HG03565 (cell line): ENCODE results near the gene ARHGAP30.
"Not testable (repeated sequence)": the region's sequence is repeated elsewhere in the genome, so short reads cannot be mapped to it uniquely, and the experiment has no call there.

Experiments
- ATAC-seq: cut with Tn5 transposase; IDR thresholded peaks from one replicate; pipeline ENCODE4 v1.9.1; 2021; ENCODE audit warnings: mild to moderate bottlenecking, moderate library complexity; ENCODE audit not compliant: unreplicated experiment

Gene ARHGAP30

GRCh38 chr1:161045736-161046604 lies 23.7 kb downstream of the ARHGAP30 start, which contains the start of gene USF1:
Gene USF1 (minus strand): TSS chr1:161045977. CDS start chr1:161043275, 2,702 bp downstream.
- peak; percentile 68 for ATAC-seq

DNA sequence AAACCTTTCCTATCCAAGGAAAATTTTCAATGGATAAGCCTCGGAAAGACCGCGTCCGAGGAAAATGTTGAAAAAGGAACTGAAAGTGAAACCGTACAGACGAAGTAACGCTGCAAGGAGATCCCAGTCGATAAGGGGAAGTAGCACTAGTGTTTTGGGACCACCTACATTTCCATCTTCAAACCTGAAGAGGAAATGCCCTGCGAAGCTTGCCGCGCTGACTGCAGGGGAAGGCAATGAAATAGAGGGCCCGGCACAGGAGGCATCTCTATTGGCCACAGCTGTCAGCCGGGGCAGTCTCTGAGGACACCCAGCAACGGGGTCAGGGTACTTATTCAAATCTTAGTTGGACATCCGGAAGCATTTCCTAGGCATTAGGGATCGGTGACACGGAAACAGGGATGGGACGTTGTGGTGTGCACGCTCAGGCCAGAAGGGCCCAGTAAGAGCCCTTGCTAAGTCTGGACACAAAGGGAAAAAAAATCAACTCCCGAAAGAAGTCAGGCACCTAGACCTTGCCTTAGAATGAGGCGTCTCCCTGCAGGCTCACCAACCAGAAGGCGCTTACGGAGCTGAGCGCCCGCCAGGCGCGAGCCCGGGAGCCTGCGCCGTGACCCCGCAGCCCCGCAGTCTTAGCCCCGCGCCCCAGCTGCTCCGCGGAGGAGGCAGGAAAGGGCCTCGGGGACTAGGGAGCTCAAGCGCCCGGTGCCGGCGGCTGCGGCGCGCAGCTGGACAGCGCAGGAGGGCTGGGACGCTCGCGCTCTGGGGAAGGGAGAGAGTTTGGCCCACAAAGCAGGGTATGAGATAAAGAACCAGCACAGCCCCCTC lies 24.6 kb downstream of the ARHGAP30 start:
- peak; percentile 27 for ATAC-seq

GRCh38 chr1:161044535-161044907 lies 25.2 kb downstream of the ARHGAP30 start:
- ATAC-seq = no peak

GRCh38 chr1:161039546-161039945 lies 30.1 kb downstream of the ARHGAP30 start:
- no peak for ATAC-seq

GRCh38 chr1:161039154-161039545 lies 30.5 kb downstream of the ARHGAP30 start:
- no peak for ATAC-seq

GRCh38 chr1:161038523-161039153 lies 31.1 kb downstream of the ARHGAP30 start, which contains the start of gene TSTD1:
Gene TSTD1 (minus strand): TSS chr1:161038964. CDS start chr1:161038889, 75 bp downstream.
- ATAC-seq = peak; percentile 67

GRCh38 chr1:161037661-161038522 lies 31.8 kb downstream of the ARHGAP30 start:
- no peak for ATAC-seq

DNA sequence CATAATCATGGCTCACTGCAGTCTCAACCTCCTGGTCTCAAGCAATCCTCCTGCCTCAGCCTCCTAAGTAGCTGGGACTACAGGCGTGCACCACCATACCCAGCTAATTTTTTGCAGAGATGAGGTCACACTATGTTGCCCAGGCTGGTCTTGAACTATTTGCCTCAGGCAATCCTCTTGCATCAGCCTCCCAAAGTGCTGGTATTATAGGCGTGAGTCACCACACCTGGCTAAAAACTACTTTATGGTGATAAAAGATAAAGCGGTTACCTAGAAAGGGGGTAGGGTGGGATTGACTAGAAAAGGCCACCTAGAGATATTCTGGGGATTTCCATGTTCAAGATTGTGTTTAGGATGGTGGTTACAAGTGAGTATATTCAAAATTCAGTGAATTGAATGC lies 35.9 kb downstream of the ARHGAP30 start:
- no peak for ATAC-seq

- ATAC-seq = no peak
Measured at GRCh38 chr1:161032409-161032808, 37.3 kb downstream of the ARHGAP30 start.

DNA sequence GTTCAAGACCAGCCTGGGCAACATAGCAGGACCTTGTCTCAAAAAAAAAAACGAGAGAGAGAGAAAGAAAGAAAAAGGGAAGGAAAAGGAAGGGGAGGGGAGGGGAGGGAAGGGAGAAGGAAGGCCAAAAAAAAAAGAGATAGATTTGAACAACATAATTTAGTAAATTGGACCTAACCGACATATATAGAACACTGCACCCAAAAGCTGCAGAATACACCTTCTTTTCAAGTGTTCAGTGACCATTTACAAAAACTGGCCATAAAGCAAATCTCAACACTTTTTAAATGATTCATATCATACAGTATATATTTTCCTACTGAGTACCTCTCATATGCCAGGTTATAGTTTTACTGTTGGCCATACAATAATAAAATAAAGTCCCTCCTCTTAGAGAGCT lies 37.8 kb downstream of the ARHGAP30 start:
- no peak for ATAC-seq

DNA sequence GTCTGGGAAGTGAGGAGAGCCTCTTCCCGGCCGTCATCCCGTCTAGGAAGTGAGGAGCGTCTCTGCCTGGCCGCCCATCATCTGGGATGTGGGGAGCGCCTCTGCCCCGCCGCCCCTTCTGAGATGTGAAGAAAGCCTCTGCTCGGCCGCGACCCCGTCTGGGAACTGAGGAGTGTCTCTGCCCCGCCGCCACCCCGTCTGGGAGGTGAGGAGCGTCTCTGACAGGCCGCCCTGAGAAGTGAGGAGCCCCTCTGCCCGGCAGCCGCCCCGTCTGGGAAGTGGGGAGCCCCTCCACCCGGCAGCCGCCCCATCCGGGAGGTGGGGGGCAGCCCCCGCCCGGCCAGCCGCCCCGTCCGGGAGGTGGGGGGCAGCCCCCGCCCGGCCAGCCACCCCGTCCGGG lies 40.2 kb downstream of the ARHGAP30 start:
- ATAC-seq = not testable (repeated sequence)

- ATAC-seq = not testable (repeated sequence)
Measured at GRCh38 chr1:161026954-161027353, 42.7 kb downstream of the ARHGAP30 start.

DNA sequence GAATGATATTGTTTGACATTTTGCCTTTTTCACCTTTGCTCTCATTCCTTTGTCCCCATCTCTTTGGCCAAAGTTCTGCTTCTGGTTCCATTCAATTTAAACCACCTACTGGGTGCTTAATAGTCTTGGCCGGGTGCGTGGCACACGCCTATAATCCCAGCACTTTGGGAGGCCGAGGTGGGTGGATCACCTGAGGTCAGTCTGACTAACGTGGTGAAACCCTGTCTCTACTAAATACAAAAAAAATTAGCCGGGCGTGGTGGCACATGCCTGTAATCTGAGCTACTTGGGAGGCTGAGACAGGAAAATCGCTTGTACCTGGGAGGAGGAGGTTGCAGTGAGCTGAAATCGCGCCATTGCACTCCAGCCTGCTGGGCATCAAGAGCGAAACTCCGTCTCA lies 47.3 kb downstream of the ARHGAP30 start:
- ATAC-seq = not testable (repeated sequence)

DNA sequence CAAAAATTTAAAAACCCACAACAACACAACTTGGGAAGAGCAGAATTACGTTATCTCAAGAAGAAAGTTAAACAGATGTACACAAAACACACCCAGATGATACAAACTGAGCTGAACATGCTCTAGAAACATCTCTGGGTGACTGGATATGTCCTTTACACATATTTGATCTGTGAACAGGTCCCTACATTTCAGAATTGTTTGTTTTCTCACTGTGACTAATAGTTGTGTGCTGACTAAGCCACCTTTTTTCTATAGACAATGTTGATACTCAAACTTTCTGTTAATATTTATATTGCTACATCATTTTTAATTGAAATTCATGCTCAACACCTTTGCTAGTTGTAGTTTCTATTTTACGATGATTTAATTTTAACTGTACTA lies 47.7 kb downstream of the ARHGAP30 start:
- no peak for ATAC-seq

DNA sequence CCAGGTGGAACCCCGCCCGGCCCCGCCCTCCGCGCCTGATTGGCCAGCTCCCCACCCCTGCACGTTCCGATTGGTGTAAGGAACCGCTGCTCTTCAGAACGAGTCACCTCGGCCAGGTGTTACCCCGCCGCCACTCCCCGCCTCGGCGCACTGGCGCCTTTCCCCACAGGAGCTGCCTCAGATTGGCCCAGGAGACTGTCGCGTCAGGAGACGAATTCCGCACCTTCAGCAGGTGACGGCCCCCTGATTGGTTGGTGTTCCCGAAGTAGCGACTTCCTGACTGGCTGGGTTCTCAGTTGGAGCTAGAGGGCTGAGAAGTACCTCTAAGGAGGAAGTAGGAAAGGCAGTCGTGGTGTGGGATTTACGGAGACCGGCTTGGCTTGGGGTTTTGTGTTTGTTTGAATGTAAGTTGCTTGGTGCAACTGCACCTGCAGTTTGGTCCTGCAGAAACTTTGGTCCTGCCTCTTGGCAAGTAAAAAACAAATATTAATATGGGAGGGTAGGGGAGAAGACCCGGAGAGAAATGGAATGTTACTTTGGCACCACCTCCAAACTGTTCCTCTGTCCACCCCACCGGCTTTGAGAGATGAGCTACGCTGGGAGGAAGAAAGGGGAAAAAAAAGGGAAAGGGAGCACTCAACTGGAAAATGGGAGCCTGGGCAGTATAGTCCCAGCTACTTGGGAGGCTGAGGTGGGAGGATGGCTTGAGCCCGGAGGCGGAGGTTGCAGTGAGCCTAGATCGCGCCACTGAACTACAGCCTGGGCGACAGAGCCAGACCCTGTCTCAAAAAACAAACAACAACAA lies 48.3 kb downstream of the ARHGAP30 start:
- ATAC-seq = peak; percentile 76

DNA sequence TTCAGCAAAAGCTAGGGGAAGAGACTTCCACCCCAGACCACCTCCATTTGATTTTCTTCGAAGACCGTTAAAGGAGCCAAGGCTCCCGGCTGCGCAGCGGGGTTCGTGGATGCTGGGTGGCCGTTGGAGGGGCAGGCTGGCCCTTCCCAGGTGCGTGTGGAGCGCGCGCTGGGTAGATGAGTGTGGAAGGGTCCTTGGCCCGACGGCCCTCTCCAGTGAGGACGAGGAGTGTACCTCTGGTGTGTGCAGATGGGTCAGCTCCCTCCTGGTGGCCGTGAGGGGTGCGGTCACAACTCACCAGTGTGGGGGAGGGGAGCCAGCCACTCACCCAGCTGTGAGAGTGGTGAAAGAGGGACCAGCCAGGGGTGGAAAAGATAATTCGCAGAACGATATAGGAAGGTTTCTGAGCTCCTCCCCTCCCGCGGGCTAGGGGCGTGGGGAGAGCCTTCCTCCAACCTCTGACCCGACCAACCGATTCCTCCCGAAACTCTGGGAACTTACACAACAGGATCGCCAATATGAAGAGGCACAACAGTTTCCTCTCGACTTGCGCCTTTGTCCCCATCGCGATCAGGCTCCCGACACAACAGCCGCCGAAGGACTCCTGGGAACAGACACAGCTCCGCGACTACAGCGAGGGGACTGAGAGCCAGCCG lies 49.1 kb downstream of the ARHGAP30 start, which contains the start of gene F11R:
Gene F11R (minus strand): TSS at position 644 of the 656 bp plus-strand sequence. CDS start 79 bp downstream, at position 565.
- ATAC-seq = peak; percentile 24

- ATAC-seq = no peak
Measured at GRCh38 chr1:161019751-161020495, 49.8 kb downstream of the ARHGAP30 start.

GRCh38 chr1:161019111-161019660 lies 50.5 kb downstream of the ARHGAP30 start:
- not testable (repeated sequence) for ATAC-seq
